DND-41 (cell line): ENCODE measurements around the gene UVSSA.

Experiments used
- ATAC-seq: fragments of 200-7000 bp; cut with Tn5 transposase; 3 replicates; pipeline ENCODE4 v1.9.1; 2021; ENCODE audit warnings: low read depth; ENCODE audit not compliant: insufficient read depth
- DNase-seq: peaks from one replicate; pipeline ENCODE4 v3.0.0-alpha.2; 2020
- H2AFZ ChIP-seq: 2 replicates; pipeline ENCODE4 v1.6.0; 2012; ENCODE audit warnings: low read depth, low read length
- H3K27ac ChIP-seq: 2 replicates; pipeline ENCODE4 v1.5.1; 2012; ENCODE audit warnings: low read length, inconsistent platforms
- H3K27me3 ChIP-seq: fragments of 200-600 bp; sonication (generic); 2 replicates; pipeline ENCODE4 v1.6.0; 2012; ENCODE audit warnings: low read length, mild to moderate bottlenecking, inconsistent platforms; ENCODE audit not compliant: insufficient read depth, poor library complexity
- H3K36me3 ChIP-seq: 2 replicates; pipeline ENCODE4 v1.5.1; 2012; ENCODE audit warnings: low read length, inconsistent platforms; ENCODE audit not compliant: insufficient read depth
- H3K4me1 ChIP-seq: 2 replicates; pipeline ENCODE4 v1.5.1; 2012; ENCODE audit warnings: mild to moderate bottlenecking, low read length; ENCODE audit not compliant: insufficient read depth
- H3K4me2 ChIP-seq: 2 replicates; pipeline ENCODE4 v1.6.0; 2012; ENCODE audit warnings: mild to moderate bottlenecking, moderate library complexity, low read length, inconsistent platforms; ENCODE audit not compliant: insufficient read depth
- H3K4me3 ChIP-seq, 2 experiments: fragments of 200-600 bp in 1 of 2; shearing (Covaris generic) in 1 of 2; 2 replicates each; pipeline ENCODE4 v1.5.1; 2012 to 2016; ENCODE audit warnings: inconsistent platforms in 2 of 2, low read length in 2 of 2, mild to moderate bottlenecking in 2 of 2, low read depth in 1 of 2, moderate library complexity in 1 of 2
- H3K79me2 ChIP-seq: 2 replicates; pipeline ENCODE4 v1.6.0; 2012; ENCODE audit warnings: low read length, inconsistent platforms; ENCODE audit not compliant: insufficient read depth
- H3K9ac ChIP-seq: 2 replicates; pipeline ENCODE4 v1.6.0; 2012; ENCODE audit warnings: low read depth, mild to moderate bottlenecking, inconsistent platforms, low read length, moderate library complexity
- H3K9me3 ChIP-seq: 2 replicates; pipeline ENCODE4 v1.5.1; 2012; ENCODE audit warnings: low read length, moderate library complexity, mild to moderate bottlenecking, inconsistent platforms; ENCODE audit not compliant: insufficient read depth, severe bottlenecking
- H4K20me1 ChIP-seq: 2 replicates; pipeline ENCODE4 v1.6.0; 2012; ENCODE audit warnings: low read length; ENCODE audit not compliant: insufficient read depth
- EZH2 ChIP-seq: IDR thresholded peaks from 3 replicates; pipeline ENCODE4 v1.6.1; 2012; ENCODE audit warnings: borderline replicate concordance, low read depth, mild to moderate bottlenecking, moderate library complexity, low read length, inconsistent platforms; ENCODE audit not compliant: severe bottlenecking
- TF ChIP-seq, protein P1 (sequence below): IDR thresholded peaks from 2 replicates; pipeline ENCODE4 v1.5.1; 2012; ENCODE audit warnings: borderline replicate concordance, low read length, moderate library complexity, mild to moderate bottlenecking; ENCODE audit not compliant: poor library complexity, severe bottlenecking; ENCODE audit errors: extremely low read depth

Gene UVSSA

GRCh38 chr4:1328267-1329155 lies 18.5 kb upstream of the UVSSA start:
- no peak for TF ChIP-seq EZH2
- TF ChIP-seq, protein P1, sequence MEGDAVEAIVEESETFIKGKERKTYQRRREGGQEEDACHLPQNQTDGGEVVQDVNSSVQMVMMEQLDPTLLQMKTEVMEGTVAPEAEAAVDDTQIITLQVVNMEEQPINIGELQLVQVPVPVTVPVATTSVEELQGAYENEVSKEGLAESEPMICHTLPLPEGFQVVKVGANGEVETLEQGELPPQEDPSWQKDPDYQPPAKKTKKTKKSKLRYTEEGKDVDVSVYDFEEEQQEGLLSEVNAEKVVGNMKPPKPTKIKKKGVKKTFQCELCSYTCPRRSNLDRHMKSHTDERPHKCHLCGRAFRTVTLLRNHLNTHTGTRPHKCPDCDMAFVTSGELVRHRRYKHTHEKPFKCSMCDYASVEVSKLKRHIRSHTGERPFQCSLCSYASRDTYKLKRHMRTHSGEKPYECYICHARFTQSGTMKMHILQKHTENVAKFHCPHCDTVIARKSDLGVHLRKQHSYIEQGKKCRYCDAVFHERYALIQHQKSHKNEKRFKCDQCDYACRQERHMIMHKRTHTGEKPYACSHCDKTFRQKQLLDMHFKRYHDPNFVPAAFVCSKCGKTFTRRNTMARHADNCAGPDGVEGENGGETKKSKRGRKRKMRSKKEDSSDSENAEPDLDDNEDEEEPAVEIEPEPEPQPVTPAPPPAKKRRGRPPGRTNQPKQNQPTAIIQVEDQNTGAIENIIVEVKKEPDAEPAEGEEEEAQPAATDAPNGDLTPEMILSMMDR = no peak
- no peak overlapping the region for H3K4me2 ChIP-seq
- peaks cover 91% of the 10 kb centered on the region for H3K36me3 ChIP-seq
- peaks cover 55% of the 10 kb centered on the region for H4K20me1 ChIP-seq
- H2AFZ ChIP-seq = no peak overlapping the region
- H3K9me3 ChIP-seq = no peaks in the 10 kb centered on the region
- no peak overlapping the region for H3K27ac ChIP-seq
- H3K9ac ChIP-seq = no peak overlapping the region
- no peaks in the 10 kb centered on the region for H3K4me1 ChIP-seq
- no peak overlapping the region for H3K4me3 ChIP-seq
- no peaks in the 10 kb centered on the region for H3K27me3 ChIP-seq
- peaks cover 34% of the 10 kb centered on the region for H3K79me2 ChIP-seq
- DNase-seq = no peak
- no peak for ATAC-seq

DNA sequence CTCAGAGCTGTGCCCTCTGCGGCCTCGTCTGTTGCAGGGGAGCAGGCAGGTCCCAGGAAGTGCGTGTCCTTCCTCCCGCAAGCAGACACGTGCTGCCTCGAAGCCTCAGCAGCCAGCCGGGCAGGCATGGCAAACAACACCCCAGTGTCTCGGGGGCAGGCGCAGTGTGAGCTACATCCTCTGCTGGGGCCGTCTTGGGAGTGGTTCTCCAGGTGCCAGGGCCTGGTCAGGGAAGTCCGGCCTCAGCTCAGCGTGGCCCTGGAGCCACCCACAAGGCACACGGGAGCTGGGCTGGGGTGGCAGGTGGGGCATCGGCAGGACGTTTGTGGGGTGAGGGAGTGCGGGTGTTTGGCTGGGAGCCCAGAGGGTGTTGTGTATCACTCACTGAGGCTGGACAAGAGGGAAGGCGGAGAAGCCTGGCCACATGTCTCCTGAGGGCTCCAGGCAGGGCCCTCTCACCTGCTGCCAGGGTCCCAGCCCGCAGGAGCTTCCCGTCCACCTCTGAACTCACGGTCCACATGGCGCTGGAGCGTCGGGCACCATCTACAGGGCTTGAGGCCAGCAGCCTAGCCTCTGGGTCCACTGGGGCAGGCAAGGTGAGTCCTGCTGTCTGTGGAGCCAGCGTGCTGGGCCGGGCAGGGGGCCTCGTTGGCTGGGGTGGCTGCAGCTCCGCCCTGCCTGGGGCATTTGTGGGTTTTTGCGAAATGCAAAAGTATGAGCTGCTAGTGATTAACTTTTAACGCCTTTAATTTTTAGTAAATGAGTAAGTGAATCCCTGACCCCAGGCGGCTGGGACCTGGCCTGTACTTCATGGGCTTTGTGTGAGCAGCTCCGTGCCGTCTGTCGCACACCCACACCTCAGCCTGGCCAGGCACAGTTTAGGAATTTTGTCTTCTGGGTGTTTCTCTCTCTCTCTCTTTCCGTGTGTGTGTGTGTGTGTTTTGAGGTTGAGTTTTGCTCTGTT lies 17.3 kb upstream of the UVSSA start:
- Histone ChIP-seq H3K4me3 (no peak overlapping the region), H3K27ac (no peak overlapping the region), H3K9ac (no peak overlapping the region), H3K9me3 (no peaks in the 10 kb centered on the region), H3K4me2 (no peak overlapping the region), H2AFZ (no peak overlapping the region), H4K20me1 (peaks cover 47% of the 10 kb centered on the region), H3K4me1 (no peaks in the 10 kb centered on the region), H3K79me2 (peaks cover 29% of the 10 kb centered on the region), H3K27me3 (no peaks in the 10 kb centered on the region), H3K36me3 (peaks cover 86% of the 10 kb centered on the region)
- TF ChIP-seq, protein P1 = no peak
- TF ChIP-seq EZH2 = no peak
- ATAC-seq (0 out of 3 replicates have a peak, but pooled peaks have one; percentile 11), DNase-seq (no peak)

DNA sequence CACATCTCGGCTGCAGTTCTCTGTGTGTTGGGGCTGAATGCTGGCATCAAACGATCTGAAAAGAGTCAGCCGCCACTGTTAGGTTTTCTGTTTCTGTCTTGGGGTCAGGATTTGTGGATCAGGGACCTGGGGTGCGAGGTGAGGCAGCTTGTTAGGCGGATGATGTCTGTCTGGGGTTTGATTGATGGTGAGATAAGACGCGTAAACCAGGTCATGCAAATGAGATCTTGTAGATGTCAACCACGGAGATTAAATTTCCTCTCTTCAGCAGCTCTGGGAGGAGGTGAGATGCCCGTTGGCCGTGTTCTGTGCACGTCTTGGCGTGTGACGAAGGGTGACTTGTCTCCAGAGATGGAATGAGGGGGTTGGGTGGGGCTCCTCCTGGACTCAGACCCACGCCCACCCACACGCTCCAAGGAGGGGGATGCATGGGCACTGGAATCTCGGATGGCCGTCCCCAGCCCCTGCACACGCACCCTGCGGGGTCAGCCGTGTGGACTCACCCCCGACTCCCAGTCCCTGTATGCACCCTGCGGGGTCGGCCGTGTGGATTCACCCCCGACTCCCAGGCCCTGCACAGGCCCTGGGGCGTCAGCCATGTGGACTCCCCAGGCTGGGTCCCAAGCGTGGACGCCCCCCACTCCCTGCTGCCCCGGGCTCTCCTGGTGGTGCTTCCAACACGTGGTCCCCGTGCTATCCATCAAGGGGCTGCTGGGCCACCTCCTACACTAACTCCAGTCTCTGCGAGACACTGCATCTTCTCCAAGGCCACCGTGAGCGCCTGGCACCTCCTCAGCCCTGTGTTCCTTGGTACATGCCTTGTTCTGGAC lies 16.0 kb upstream of the UVSSA start:
- TF ChIP-seq, protein P1 = no peak
- TF ChIP-seq EZH2 = no peak
- Histone ChIP-seq H3K4me1 (no peaks in the 10 kb centered on the region), H4K20me1 (peaks cover 43% of the 10 kb centered on the region), H3K9me3 (no peaks in the 10 kb centered on the region), H3K36me3 (peaks cover 82% of the 10 kb centered on the region), H3K4me2 (no peak overlapping the region), H3K27me3 (no peaks in the 10 kb centered on the region), H2AFZ (no peak overlapping the region), H3K9ac (no peak overlapping the region), H3K4me3 (no peak overlapping the region), H3K79me2 (peaks cover 29% of the 10 kb centered on the region), H3K27ac (no peak overlapping the region)
- ATAC-seq = peak; percentile 23; the same call in 1 of the 3 replicates
- DNase-seq = no peak
